Endothelial cell (in vitro differentiated cells): ENCODE results near the gene MIGA1. TPM values are rescaled to one million over a fixed set of nuclear protein-coding genes. Genes with fewer than 3 reads are reported as not detected.

Source experiments
- DNase-seq: peaks from one replicate; pipeline ENCODE4 v3.0.0; 2021; ENCODE audit warnings: low spot score
- H3K27ac Mint-ChIP-seq: one replicate; pipeline ENCODE4 v1.8.0; 2021; ENCODE audit warnings: mixed read lengths, inconsistent platforms; ENCODE audit not compliant: unreplicated experiment
- H3K27me3 Mint-ChIP-seq: one replicate; pipeline ENCODE4 v1.8.0; 2021; ENCODE audit warnings: mild to moderate bottlenecking, moderate library complexity, mixed read lengths, inconsistent platforms; ENCODE audit not compliant: unreplicated experiment
- H3K36me3 Mint-ChIP-seq: one replicate; pipeline ENCODE4 v1.8.0; 2021; ENCODE audit warnings: mild to moderate bottlenecking, low read depth, mixed read lengths, inconsistent platforms; ENCODE audit not compliant: unreplicated experiment
- H3K4me1 Mint-ChIP-seq: one replicate; pipeline ENCODE4 v1.8.0; 2021; ENCODE audit warnings: mild to moderate bottlenecking, mixed read lengths, inconsistent platforms; ENCODE audit not compliant: unreplicated experiment
- H3K4me3 Mint-ChIP-seq: one replicate; pipeline ENCODE4 v1.8.0; 2021; ENCODE audit warnings: mild to moderate bottlenecking, mixed read lengths, inconsistent platforms; ENCODE audit not compliant: unreplicated experiment
- H3K9me3 Mint-ChIP-seq: one replicate; pipeline ENCODE4 v1.8.0; 2021; ENCODE audit warnings: mixed read lengths, inconsistent platforms; ENCODE audit not compliant: unreplicated experiment
- total RNA-seq: library from RNA; stranded (reverse); fragmentation: NEBNext Ultra II Directional; extraction: Animal tissue kit (Norgen Biotek cat#: 25700); gene quantifications from one replicate; pipeline ENCODE4 v1.2.1, GENCODE V29; 2021; ENCODE audit not compliant: unreplicated experiment
- TF ChIP-seq, protein P1 (sequence below): fragments of 200-600 bp; sonication (generic); IDR thresholded peaks from one replicate; pipeline ENCODE4 v1.5.0; 2021; ENCODE audit warnings: antibody characterized with exemption; ENCODE audit not compliant: unreplicated experiment

Gene MIGA1
- total RNA-seq, 1 donor from 2014 or later: 12.3 TPM

DNA sequence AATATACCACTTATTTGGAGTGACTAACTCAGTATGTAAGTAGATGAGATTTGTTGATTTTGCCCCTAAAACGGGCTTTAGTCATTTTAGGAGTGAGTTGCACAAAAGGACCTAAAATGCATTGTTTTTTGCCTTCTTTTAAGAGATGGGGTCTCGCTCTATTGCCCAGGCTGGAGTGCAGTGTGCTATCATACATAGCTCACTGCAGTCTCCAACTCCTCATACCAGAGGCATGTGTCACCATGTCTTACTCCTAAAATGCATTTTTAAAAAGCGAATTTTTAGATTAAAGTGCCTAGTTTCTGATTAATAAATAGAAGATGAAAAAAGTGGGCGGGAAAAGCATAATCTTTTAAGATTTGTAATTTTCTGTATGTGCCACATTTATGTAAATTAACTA, 97.4 kb downstream of the MIGA1 start:
- no peak overlapping the region for H3K27ac Mint-ChIP-seq
- TF ChIP-seq, protein P1, sequence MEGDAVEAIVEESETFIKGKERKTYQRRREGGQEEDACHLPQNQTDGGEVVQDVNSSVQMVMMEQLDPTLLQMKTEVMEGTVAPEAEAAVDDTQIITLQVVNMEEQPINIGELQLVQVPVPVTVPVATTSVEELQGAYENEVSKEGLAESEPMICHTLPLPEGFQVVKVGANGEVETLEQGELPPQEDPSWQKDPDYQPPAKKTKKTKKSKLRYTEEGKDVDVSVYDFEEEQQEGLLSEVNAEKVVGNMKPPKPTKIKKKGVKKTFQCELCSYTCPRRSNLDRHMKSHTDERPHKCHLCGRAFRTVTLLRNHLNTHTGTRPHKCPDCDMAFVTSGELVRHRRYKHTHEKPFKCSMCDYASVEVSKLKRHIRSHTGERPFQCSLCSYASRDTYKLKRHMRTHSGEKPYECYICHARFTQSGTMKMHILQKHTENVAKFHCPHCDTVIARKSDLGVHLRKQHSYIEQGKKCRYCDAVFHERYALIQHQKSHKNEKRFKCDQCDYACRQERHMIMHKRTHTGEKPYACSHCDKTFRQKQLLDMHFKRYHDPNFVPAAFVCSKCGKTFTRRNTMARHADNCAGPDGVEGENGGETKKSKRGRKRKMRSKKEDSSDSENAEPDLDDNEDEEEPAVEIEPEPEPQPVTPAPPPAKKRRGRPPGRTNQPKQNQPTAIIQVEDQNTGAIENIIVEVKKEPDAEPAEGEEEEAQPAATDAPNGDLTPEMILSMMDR: no peak
- no peaks in the 10 kb centered on the region for H3K36me3 Mint-ChIP-seq
- DNase-seq: no peak
- no peaks in the 10 kb centered on the region for H3K27me3 Mint-ChIP-seq
- H3K4me1 Mint-ChIP-seq: no peaks in the 10 kb centered on the region
- no peak overlapping the region for H3K4me3 Mint-ChIP-seq
- H3K9me3 Mint-ChIP-seq: no peaks in the 10 kb centered on the region

DNA sequence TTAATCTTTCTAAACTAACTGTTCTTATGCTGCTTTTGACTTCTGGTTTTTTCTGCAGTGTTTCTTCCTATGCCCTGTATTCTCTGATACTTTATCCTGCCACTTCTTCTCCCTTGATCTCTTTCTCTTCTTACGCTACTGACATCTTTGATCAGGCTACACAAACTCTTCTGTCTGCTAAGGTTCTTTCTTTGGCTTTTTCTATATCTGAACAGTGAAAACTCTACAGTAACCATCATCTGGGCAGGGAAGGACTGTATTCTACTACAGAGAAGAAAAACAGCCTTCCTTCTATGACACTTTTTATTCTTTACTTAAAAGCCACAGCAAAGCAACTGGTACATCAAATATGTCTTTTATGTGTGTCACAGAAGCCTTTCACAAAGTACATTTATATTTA, 101.6 kb downstream of the MIGA1 start:
- no peaks in the 10 kb centered on the region for H3K36me3 Mint-ChIP-seq
- no peak overlapping the region for H3K27ac Mint-ChIP-seq
- TF ChIP-seq, protein P1: no peak
- H3K4me3 Mint-ChIP-seq: no peak overlapping the region
- no peaks in the 10 kb centered on the region for H3K4me1 Mint-ChIP-seq
- no peak for DNase-seq
- peaks cover 2% of the 10 kb centered on the region for H3K27me3 Mint-ChIP-seq
- H3K9me3 Mint-ChIP-seq: no peaks in the 10 kb centered on the region

DNA sequence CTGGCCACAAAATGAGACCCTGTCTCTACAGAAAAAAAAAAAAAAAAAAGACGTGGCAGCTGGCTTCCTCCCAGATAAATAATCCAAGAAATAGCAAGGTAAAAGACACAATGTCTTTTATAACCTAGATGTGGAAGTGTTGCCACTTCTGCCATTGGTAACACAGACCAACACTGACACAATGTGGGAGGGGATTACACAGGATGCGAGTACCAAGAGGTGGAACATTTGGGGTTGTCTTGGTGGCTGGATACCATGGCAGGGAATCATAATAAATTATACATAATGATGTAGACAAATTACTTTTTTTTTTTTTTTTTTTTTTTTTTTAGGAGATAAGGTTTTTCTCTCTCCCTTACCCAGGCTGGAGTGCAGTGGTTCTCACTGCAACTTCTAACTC, 103.0 kb downstream of the MIGA1 start:
- H3K4me3 Mint-ChIP-seq: no peak overlapping the region
- no peaks in the 10 kb centered on the region for H3K36me3 Mint-ChIP-seq
- no peak overlapping the region for H3K27ac Mint-ChIP-seq
- TF ChIP-seq, protein P1: no peak
- H3K9me3 Mint-ChIP-seq: no peaks in the 10 kb centered on the region
- peaks cover 2% of the 10 kb centered on the region for H3K27me3 Mint-ChIP-seq
- DNase-seq: no peak
- H3K4me1 Mint-ChIP-seq: no peaks in the 10 kb centered on the region

DNA sequence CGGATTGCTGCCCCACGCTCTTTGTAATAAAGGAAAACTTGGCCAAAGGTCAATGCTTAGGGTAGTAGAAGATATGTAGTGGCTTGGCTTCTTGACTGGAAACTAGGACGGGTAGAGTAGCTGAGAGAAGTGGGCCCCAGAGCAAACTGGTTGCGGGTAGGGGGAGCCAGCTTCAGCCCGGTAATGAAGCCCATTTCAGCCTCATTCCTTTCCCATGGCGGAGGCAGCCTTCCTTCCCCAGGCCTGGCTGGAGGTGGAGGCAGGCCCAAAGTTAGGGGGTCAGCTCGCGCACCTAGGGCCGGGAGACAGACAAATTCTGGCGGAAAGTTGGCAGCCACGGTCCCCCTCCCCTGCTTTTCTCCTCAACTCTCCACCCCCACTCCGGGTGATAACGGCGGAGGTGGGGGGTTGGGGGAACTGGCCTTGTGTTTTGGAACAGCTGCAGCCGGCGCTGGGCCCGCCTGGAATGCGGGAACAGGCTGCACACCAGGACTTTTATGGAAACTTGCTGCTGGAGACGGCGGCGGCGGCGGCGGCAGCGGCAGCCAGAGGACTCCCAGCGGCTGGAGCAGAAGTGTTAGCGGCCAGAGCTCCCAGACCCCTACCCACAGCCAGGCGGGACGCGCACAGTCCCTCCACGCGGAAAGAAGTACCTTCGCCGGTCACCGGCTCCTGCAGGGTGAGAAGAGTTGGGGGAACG, 108.8 kb downstream of the MIGA1 start, which contains the start of gene NEXN:
Gene NEXN, plus strand, starts transcription at position 544 of the 700 bp plus-strand sequence. CDS start 27,483 bp downstream, outside the sequence.
- H3K27me3 Mint-ChIP-seq: peaks cover 7% of the 10 kb centered on the region
- DNase-seq: peak; percentile 75
- H3K9me3 Mint-ChIP-seq: no peaks in the 10 kb centered on the region
- peak within 1 kb of the TSS; percentile 95 for H3K4me3 Mint-ChIP-seq
- peak within 1 kb of the TSS; percentile 94 for H3K27ac Mint-ChIP-seq
- TF ChIP-seq, protein P1: no peak
- peaks cover 8% of the 10 kb centered on the region for H3K4me1 Mint-ChIP-seq
- H3K36me3 Mint-ChIP-seq: no peaks in the 10 kb centered on the region

DNA sequence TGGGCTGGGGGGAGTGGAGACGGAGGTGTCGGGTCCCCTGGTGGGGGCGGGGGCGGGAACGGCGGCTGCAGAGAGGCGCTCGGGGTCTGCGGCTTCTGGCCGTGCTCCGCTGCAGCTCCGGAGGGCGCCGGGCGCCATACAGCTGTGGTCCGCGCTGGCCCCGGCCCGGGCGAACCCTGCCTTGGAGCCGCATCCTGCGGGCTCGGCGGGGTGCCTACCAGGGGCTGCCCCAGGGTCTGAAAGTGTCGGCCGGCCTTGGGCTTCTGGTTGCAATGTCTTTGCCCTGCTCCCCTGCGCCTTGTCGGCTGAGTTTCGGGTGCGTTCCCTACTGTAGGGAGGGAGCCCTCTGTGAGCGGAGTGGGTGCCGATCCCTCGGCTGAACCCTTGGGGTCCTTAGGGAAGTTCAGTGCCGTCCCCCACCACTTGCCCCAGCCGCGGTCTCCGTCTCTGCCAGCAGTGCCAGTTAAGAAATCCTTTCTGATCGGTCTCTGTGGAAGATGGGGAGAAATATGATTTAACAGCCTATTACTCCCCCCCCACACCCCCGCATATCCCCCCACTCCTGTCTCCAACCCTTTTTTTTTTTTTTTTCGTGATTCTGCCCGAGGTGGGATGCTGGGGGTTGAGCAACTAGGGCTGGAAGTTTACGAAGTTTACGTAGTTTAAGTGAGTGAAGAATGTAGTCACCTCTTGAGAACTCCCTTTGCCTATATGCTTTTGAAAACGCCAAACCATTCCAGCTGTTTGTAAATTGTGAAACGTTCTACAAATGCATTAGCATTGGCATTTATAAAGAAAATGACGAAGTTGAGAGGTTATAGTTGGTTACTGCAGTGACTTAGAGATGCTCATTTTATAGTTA, 109.6 kb downstream of the MIGA1 start:
- peak overlapping the region; percentile 95 for H3K4me3 Mint-ChIP-seq
- no peaks in the 10 kb centered on the region for H3K9me3 Mint-ChIP-seq
- TF ChIP-seq, protein P1: no peak
- peaks cover 7% of the 10 kb centered on the region for H3K27me3 Mint-ChIP-seq
- H3K4me1 Mint-ChIP-seq: peaks cover 8% of the 10 kb centered on the region
- H3K36me3 Mint-ChIP-seq: no peaks in the 10 kb centered on the region
- peak overlapping the region; percentile 74 for H3K27ac Mint-ChIP-seq
- peak; percentile 56 for DNase-seq
